ENCODE data around the gene PTCRA. TPM values are rescaled to one million over a fixed set of nuclear protein-coding genes. Genes with fewer than 3 reads are reported as not detected.

The PTCRA gene
- total and polyA plus RNA-seq, 2 experiments from 2014 or later, result not detected

DNA sequence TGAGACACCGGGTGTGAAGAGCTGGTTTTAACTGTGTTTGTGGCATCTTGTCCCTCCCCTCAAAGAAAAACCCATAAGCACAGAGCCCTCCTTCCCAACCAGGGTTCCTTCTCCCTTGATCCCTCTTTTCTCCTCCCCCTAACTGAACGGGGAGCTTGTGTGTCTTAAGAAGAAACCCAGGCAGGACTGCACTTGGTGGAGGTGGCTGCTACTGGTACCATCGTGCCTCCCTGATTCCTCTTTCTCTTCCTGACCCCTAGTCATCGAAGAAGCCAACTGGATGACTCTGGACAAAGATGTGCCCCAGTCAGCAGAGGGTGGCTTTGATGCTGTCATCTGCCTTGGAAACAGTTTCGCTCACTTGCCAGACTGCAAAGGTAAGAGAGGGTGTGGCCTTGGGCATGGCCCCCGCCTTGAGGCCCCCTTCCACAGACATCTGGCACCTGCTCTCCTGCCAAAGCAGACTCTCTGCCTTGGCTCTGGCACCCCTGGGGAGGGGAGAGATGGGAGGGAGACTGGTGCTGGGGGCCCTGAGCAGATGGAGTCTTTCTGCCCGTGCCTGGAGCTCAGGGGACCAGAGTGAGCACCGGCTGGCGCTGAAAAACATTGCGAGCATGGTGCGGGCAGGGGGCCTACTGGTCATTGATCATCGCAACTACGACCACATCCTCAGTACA lies 46.8 kb downstream of the PTCRA start:
- Histone ChIP-seq H3K27me3 (peaks cover 16% of the 10 kb centered on the region), H3K9me3 (ENCODE audit: low read depth) (no peaks in the 10 kb centered on the region), H3K4me1 (ENCODE audit: low read depth) (peaks cover 4% of the 10 kb centered on the region), H3K4me3 (no peak overlapping the region), H3K27ac (no peak overlapping the region), H3K36me3 (no peaks in the 10 kb centered on the region)
- DNase-seq (ENCODE audit: low read depth in 1 of 2, low spot score in 1 of 2), result no peak
- TF ChIP-seq, protein P1, sequence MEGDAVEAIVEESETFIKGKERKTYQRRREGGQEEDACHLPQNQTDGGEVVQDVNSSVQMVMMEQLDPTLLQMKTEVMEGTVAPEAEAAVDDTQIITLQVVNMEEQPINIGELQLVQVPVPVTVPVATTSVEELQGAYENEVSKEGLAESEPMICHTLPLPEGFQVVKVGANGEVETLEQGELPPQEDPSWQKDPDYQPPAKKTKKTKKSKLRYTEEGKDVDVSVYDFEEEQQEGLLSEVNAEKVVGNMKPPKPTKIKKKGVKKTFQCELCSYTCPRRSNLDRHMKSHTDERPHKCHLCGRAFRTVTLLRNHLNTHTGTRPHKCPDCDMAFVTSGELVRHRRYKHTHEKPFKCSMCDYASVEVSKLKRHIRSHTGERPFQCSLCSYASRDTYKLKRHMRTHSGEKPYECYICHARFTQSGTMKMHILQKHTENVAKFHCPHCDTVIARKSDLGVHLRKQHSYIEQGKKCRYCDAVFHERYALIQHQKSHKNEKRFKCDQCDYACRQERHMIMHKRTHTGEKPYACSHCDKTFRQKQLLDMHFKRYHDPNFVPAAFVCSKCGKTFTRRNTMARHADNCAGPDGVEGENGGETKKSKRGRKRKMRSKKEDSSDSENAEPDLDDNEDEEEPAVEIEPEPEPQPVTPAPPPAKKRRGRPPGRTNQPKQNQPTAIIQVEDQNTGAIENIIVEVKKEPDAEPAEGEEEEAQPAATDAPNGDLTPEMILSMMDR (IDR thresholded peaks at IDR 0.05; ENCODE audit: low read depth, low read length), result no peak

- TF ChIP-seq, protein P1 (IDR thresholded peaks at IDR 0.05; ENCODE audit: low read depth, low read length), result no peak
- no peak for DNase-seq (ENCODE audit: low read depth in 1 of 2, low spot score in 1 of 2)
- Histone ChIP-seq H3K9me3 (ENCODE audit: low read depth) (no peaks in the 10 kb centered on the region), H3K4me3 (no peak overlapping the region), H3K36me3 (no peaks in the 10 kb centered on the region), H3K27me3 (peaks cover 16% of the 10 kb centered on the region), H3K27ac (no peak overlapping the region), H3K4me1 (ENCODE audit: low read depth) (peaks cover 4% of the 10 kb centered on the region)
Measured at GRCh38 chr6:42963179-42963854, 47.5 kb downstream of the PTCRA start.

DNA sequence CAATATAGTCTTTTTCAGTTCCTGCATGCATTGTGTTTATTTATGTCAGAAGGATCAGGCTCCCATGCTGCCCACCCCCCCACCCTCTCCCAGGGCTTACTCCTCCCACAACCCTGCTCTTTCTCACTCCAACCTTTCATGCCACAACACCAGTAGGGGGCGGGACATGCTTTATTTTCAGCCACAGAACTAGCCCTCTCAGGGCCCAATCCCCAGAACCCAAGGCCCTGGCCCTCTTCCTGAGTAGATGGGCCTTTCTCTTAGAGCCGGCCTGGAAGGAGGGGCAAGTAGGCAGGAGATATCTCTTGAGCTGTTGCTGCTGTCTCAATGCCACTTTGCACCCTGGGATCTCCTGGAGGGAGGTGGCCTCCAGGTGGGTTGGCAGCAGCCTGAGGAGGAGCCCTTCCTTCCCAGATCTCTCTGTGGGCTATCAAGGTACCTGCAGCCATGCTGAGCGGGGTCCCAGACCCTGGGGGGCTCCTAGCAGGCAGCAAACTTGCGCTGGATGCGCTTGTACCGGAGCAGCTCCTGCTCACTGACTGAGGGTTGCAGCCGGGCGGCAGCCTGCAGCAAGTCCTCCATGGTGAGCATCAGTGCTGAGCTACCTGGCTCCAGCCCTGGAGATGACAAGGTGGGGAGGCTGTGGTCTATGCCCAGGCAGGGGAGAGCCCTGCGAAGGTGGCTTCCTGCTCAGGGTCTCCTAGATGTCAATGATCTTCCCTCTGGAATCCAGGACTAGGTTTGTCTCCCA lies 48.2 kb downstream of the PTCRA start:
- H3K4me1 ChIP-seq (ENCODE audit: low read depth), result peaks cover 4% of the 10 kb centered on the region
- no peak overlapping the region for H3K27ac ChIP-seq
- peaks cover 2% of the 10 kb centered on the region for H3K36me3 ChIP-seq
- no peaks in the 10 kb centered on the region for H3K9me3 ChIP-seq (ENCODE audit: low read depth)
- TF ChIP-seq, protein P1 (IDR thresholded peaks at IDR 0.05; ENCODE audit: low read depth, low read length), result peak; percentile 28
- peak; percentile 67 to 68 for DNase-seq (ENCODE audit: low read depth in 1 of 2, low spot score in 1 of 2)
- H3K27me3 ChIP-seq, result peaks cover 12% of the 10 kb centered on the region
- H3K4me3 ChIP-seq, result no peak overlapping the region

DNA sequence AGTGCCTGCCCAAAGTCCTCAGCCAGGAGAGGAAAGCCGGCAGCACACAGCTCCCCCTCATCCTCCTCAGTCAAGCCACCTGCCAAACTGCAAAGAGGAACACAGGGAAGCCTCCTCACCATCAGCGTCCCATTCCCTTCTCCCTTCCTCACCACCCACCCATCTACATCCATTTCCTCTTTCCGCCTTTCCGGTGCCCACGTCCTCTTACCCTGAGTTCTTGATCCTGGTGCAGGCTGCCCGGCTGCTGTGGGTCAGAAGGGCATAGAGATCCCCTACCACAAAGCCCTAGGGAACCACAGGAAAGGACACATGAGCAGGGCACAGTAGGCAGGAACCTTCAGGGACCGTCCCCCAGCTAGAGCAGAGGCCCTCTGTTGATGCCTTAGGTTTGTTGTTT lies 50.7 kb downstream of the PTCRA start:
- H3K4me3 ChIP-seq, result no peak overlapping the region
- DNase-seq (ENCODE audit: low read depth in 1 of 2, low spot score in 1 of 2), result no peak
- peaks cover 4% of the 10 kb centered on the region for H3K36me3 ChIP-seq
- peaks cover 4% of the 10 kb centered on the region for H3K4me1 ChIP-seq (ENCODE audit: low read depth)
- H3K27ac ChIP-seq, result no peak overlapping the region
- no peaks in the 10 kb centered on the region for H3K27me3 ChIP-seq
- H3K9me3 ChIP-seq (ENCODE audit: low read depth), result no peaks in the 10 kb centered on the region
- TF ChIP-seq, protein P1 (IDR thresholded peaks at IDR 0.05; ENCODE audit: low read depth, low read length), result no peak

GRCh38 chr6:42967228-42967627 lies 51.4 kb downstream of the PTCRA start:
- peaks cover 4% of the 10 kb centered on the region for H3K4me1 ChIP-seq (ENCODE audit: low read depth)
- H3K4me3 ChIP-seq, result no peak overlapping the region
- DNase-seq (ENCODE audit: low read depth in 1 of 2, low spot score in 1 of 2), result no peak
- H3K9me3 ChIP-seq (ENCODE audit: low read depth), result no peaks in the 10 kb centered on the region
- H3K36me3 ChIP-seq, result peaks cover 4% of the 10 kb centered on the region
- no peak overlapping the region for H3K27ac ChIP-seq
- no peaks in the 10 kb centered on the region for H3K27me3 ChIP-seq
- TF ChIP-seq, protein P1 (IDR thresholded peaks at IDR 0.05; ENCODE audit: low read depth, low read length), result no peak

All from cardiac muscle cell (in vitro differentiated cells and primary cell).